K562 (cell line): ENCODE data around the gene MT1A. TPM values are rescaled to one million over a fixed set of nuclear protein-coding genes. Genes with fewer than 3 reads are reported as not detected.

Experiments
- ATAC-seq: fragments of 200-7000 bp; cut with Tn5 transposase; 3 replicates; pipeline ENCODE4 v1.9.1; 2020; ENCODE audit warnings: moderate library complexity
- BruUV-seq: library from RNA; stranded (reverse); fragments of 400-500 nt; replicated peaks from 2 replicates; lab custom pipeline; 2021; lab: Mats Ljungman, UMichigan
- CTCF ChIA-PET: fragments of 300-600 bp; formaldehyde crosslinking; extraction: SDS; loops from one replicate; lab custom pipeline; 2021; ENCODE audit warnings: low intra/inter-chr PET ratio; lab: Yijun Ruan, JAX
- POLR2A ChIA-PET: fragments of 300-600, 350-650 bp; sonication (Branson Sonifier 250); formaldehyde crosslinking; extraction: SDS; loops from one replicate; lab custom pipeline; 2021; ENCODE audit warnings: antibody characterized with exemption, inconsistent platforms; lab: Yijun Ruan, JAX
- DNase-seq, 4 experiments: peaks; one replicate each; pipeline versions ENCODE4 v3.0.0 to v3.0.0-alpha.2; 2011 to 2018; ENCODE audit warnings: low spot score in 3 of 4, mixed read lengths in 3 of 4; ENCODE audit errors: extremely low read depth in 1 of 4
- FAIRE-seq: peaks from 2 replicates; lab custom pipeline; 2011; peaks lifted over from hg19 to GRCh38; lab: Jason Lieb, UNC
- H2AFZ ChIP-seq: 2 replicates; pipeline ENCODE4 v1.6.0; 2011; ENCODE audit warnings: low read depth, low read length, control low read depth, inconsistent platforms
- H3K27ac ChIP-seq: fragments of 200-600 bp; 3 replicates; pipeline ENCODE4 v1.8.0; 2011; ENCODE audit warnings: low read depth, mild to moderate bottlenecking, control low read depth, inconsistent platforms, low read length, moderate library complexity, mixed read lengths; ENCODE audit errors: extremely low read depth
- H3K27me3 ChIP-seq, 2 experiments: fragments of 300-600 bp in 1 of 2; 2 replicates in 1 of 2; 3 replicates in 1 of 2; pipeline versions ENCODE4 v1.6.0 to v1.8.0; 2011; ENCODE audit warnings: inconsistent platforms in 2 of 2, low read length in 2 of 2, mild to moderate bottlenecking in 1 of 2, mixed read lengths in 1 of 2, moderate library complexity in 1 of 2; ENCODE audit not compliant: control insufficient read depth in 2 of 2, insufficient read depth in 2 of 2
- H3K36me3 ChIP-seq: fragments of 300-600 bp; 3 replicates; pipeline ENCODE4 v1.8.0; 2011; ENCODE audit warnings: mild to moderate bottlenecking, low read length, inconsistent platforms; ENCODE audit not compliant: control insufficient read depth, insufficient read depth
- H3K4me1 ChIP-seq, 2 experiments: fragments of 200-600 bp in 1 of 2; replicated peaks in 1 of 2; 2 replicates in 1 of 2; 3 replicates in 1 of 2; pipeline versions ENCODE4 v1.5.1 to v1.8.0; 2011; ENCODE audit warnings: inconsistent platforms in 2 of 2, low read length in 2 of 2, mild to moderate bottlenecking in 1 of 2, mixed read lengths in 1 of 2, moderate library complexity in 1 of 2; ENCODE audit not compliant: control insufficient read depth in 2 of 2, insufficient read depth in 2 of 2
- H3K4me2 ChIP-seq: 2 replicates; pipeline ENCODE4 v1.6.1; 2011; ENCODE audit warnings: low read length, control low read depth, inconsistent platforms, mixed read lengths; ENCODE audit not compliant: insufficient read depth
- H3K4me3 ChIP-seq: fragments of 200-600 bp; sonication (generic), shearing (Covaris generic); 2 replicates; pipeline ENCODE4 v1.5.1; 2016; ENCODE audit warnings: control low read depth, inconsistent platforms
- H3K79me2 ChIP-seq: fragments of 200-600 bp; 3 replicates; pipeline ENCODE4 v1.8.0; 2011; ENCODE audit warnings: low read length, inconsistent platforms; ENCODE audit not compliant: control insufficient read depth, insufficient read depth
- H3K9ac ChIP-seq, 2 experiments: 2 replicates each; pipeline versions ENCODE4 v1.6.0 to v1.6.1; 2011; ENCODE audit warnings: low read depth in 2 of 2, low read length in 2 of 2, control low read depth in 1 of 2, inconsistent platforms in 1 of 2, mild to moderate bottlenecking in 1 of 2, mixed read lengths in 1 of 2; ENCODE audit not compliant: insufficient read depth in 1 of 2
- H3K9me1 ChIP-seq: one replicate; pipeline ENCODE4 v1.6.0; 2011; ENCODE audit warnings: inconsistent platforms, mild to moderate bottlenecking, low read length, moderate library complexity; ENCODE audit not compliant: control insufficient read depth, insufficient read depth
- H3K9me3 ChIP-seq: replicated peaks from 2 replicates; pipeline ENCODE4 v1.5.1; 2011; ENCODE audit warnings: low read depth, low read length, inconsistent platforms; ENCODE audit not compliant: control insufficient read depth, insufficient read depth
- H4K20me1 ChIP-seq: replicated peaks from 2 replicates; pipeline ENCODE4 v1.6.1; 2011; ENCODE audit warnings: low read length, inconsistent platforms, mixed read lengths; ENCODE audit not compliant: control insufficient read depth, insufficient read depth
- CEBPZ ChIP-seq: fragments of 150-350 bp; IDR thresholded peaks from 2 replicates; pipeline ENCODE4 v1.6.1; 2014; ENCODE audit warnings: low read depth, mild to moderate bottlenecking, low read length, borderline replicate concordance
- E4F1 ChIP-seq: fragments of 250-450 bp; sonication (Bioruptor Pico); IDR thresholded peaks from 2 replicates; pipeline ENCODE4 v1.5.0; 2021; ENCODE audit warnings: mild to moderate bottlenecking, borderline replicate concordance
- SIN3B ChIP-seq: fragments of 450-650 bp; IDR thresholded peaks from 2 replicates; pipeline ENCODE4 v1.6.1; 2017; ENCODE audit warnings: low read depth, mild to moderate bottlenecking, moderate library complexity
- THRB ChIP-seq: fragments of 450-650 bp; formaldehyde crosslinking; conservative IDR thresholded peaks from 2 replicates; pipeline ENCODE4 v1.4.0; 2022; ENCODE audit warnings: mild to moderate bottlenecking, missing genetic modification characterization
- ZFP91 ChIP-seq: sonication (generic); formaldehyde crosslinking; IDR thresholded peaks from 2 replicates; pipeline ENCODE4 v1.8.0; 2022; ENCODE audit warnings: mild to moderate bottlenecking, missing genetic modification reagents
- ZNF740 ChIP-seq, 3 experiments: fragments of 200-800 bp in 1 of 3; sonication (Bioruptor generic) in 1 of 3; sonication (generic) in 1 of 3; formaldehyde crosslinking in 1 of 3; IDR thresholded peaks; 2 replicates each; pipeline versions ENCODE4 v1.6.1 to v1.8.0; 2016 to 2022; ENCODE audit warnings: mild to moderate bottlenecking in 2 of 3, missing compliant biosample characterization in 2 of 3, missing genetic modification characterization in 2 of 3, missing genetic modification reagents in 1 of 3
- WGBS: fragments of 100-300 bp; shearing (Covaris generic); methylation state at CpG from one replicate; pipeline ENCODE4 v1.1.6; 2016; ENCODE audit warnings: low coverage, mixed read lengths; ENCODE audit not compliant: insufficient coverage; ENCODE audit errors: missing lambda C conversion rate; 5-methylcytosine and 5-hydroxymethylcytosine counted together
- in situ Hi-C: fragments of 300-500 bp; cut with MboI; formaldehyde crosslinking; loops from 4 replicates; pipeline ENCODE4 v1.15.0; 2018; ENCODE audit warnings: inconsistent platforms, mixed read lengths
- intact Hi-C: fragments of 100-400 bp; cut with micrococcal nuclease; formaldehyde crosslinking; loops from 2 replicates; pipeline ENCODE4 v1.14.2; 2022
- polyA plus RNA-seq, 8 experiments: library from polyadenylated mRNA; depleted of rRNA in 4 of 8; stranded (reverse) in 5 of 8; unstranded in 3 of 8; fragments of >200 nt; fragmentation: Nextera tagmentation in 2 of 8; fragmentation: Illumina TruSeq in 1 of 8; extraction: Ambion mirVana in 2 of 8; extraction: Trizol in 1 of 8; gene quantifications; 2 replicates each; pipeline versions ENCODE4 v1.2.1 to v1.2.3, GENCODE V29; 2011 to 2014; ENCODE audit warnings: inconsistent platforms in 1 of 8, missing spikeins in 1 of 8
- total RNA-seq, 7 experiments: library from RNA; depleted of rRNA in 6 of 7; stranded (reverse); fragments of >200 nt in 6 of 7; fragmentation: Illumina TruSeq in 2 of 7; extraction: Trizol in 2 of 7; gene quantifications; 2 replicates each; pipeline versions ENCODE4 v1.2.1 to v1.2.3, GENCODE V29; 2011 to 2021; ENCODE audit warnings: low replicate concordance in 1 of 7

MT1A gene
- total and polyA plus RNA-seq, 9 of the 15 experiments (the other 6 are each of a cell fraction or from before 2014, with no cell fraction given), result 0.23 TPM; not detected in 8

- no TSS peak for BruUV-seq
- ChIA-PET CTCF (no interaction called here), POLR2A (no interaction called here)
- ATAC-seq (no peak), DNase-seq (no peak), FAIRE-seq (no peak)
- H3K9ac ChIP-seq, result no peak overlapping the region
- no peak overlapping the region for H2AFZ ChIP-seq
- TF ChIP-seq E4F1 (CRISPR knock-in tag) (no peak), CEBPZ (no peak), ZFP91 (CRISPR knock-in tag) (no peak), ZNF740 (CRISPR knock-in tag; IDR thresholded peaks at IDR 0.05) (no peak), ZNF740 (tag; IDR thresholded peaks at IDR 0.05) (no peak), THRB (no peak), SIN3B (no peak)
- peaks cover 0 to 6% of the 10 kb centered on the region in 2 experiments; a peak in 1 of 5 replicates for H3K4me1 ChIP-seq
- H3K9me3 ChIP-seq, result no peaks in the 10 kb centered on the region
- no peaks in the 10 kb centered on the region for H4K20me1 ChIP-seq
- WGBS, result 5% methylated on average over 18 of the region's 23 CpGs
- H3K27ac ChIP-seq, result no peak overlapping the region
- H3K79me2 ChIP-seq, result no peaks in the 10 kb centered on the region
- no peak overlapping the region for H3K4me2 ChIP-seq
- no peaks in the 10 kb centered on the region for H3K9me1 ChIP-seq
- H3K36me3 ChIP-seq, result no peaks in the 10 kb centered on the region
- in situ Hi-C loops (no loop called here), intact Hi-C loops (no loop called here)
- peaks cover 17 to 39% of the 10 kb centered on the region in 2 experiments for H3K27me3 ChIP-seq
- no peak overlapping the region for H3K4me3 ChIP-seq
Measured at GRCh38 chr16:56616608-56617211, 21.8 kb upstream of the MT1A start.
